CD4-positive, alpha-beta T cell treated with Interleukin-15 for 4 hours (primary cell): ENCODE data around the gene RASIP1.

ENCODE experiments used
- DNase-seq: peaks from one replicate; pipeline ENCODE4 v3.0.0-alpha.2; 2020; ENCODE audit warnings: low spot score

RASIP1 gene

DNA sequence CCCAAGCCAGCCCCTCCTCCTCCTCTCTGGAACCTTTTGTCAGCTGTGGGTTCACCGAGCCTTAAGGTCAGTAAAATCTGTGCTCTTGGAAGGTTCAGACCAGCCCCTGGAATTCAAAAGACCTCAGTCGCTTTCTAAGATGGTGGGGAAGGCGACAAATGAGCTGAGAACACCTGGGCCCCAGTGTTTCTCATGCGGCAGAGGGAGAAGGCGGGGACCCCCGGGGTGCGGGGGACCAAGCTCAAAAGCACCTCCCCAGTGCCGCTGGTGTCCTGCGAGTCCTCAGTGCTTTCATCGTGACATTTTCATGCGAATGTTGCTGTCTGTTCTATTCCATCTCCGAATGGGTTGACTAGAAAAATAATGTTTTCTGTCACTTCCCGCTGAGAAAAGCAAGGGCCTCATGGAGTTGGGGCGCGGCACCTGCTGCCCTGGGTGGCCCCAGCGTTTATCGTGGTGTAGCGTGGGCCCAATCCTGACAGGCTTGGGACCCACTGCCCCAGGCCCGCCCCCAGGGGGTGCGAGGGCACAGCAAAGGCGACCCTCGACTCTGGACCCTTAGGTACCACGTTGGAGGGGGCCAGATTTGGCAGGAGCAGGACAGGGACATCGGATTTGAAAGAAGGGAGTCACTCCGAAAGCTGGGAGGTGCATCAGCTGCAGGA is 66.8 kb downstream of the RASIP1 start:
- no peak for DNase-seq

DNA sequence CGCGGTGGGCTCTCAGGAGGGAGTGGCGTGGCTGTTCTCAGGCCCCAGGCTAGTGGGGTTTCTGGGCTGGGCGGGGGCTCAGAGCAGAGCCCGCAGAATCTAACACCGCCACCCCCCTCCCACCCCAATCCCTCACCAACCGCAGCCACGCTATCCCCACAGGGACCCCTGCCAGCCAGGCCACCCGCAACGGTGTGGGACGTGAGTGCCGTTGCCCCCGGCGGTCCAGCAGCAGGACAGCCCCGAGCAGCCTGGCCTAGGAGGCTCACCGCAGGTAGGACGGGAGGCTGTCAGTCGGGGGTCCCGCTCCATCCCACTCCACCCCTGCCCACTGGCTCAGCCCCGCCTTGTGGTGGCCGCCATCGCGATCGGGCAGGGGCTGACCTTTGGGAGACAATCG is 67.4 kb downstream of the RASIP1 start, which contains the start of gene NTN5:
NTN5 (minus strand) TSS at position 24 of the 400 bp plus-strand sequence. CDS start 2,031 bp downstream, outside the sequence.
- DNase-seq, result no peak

DNA sequence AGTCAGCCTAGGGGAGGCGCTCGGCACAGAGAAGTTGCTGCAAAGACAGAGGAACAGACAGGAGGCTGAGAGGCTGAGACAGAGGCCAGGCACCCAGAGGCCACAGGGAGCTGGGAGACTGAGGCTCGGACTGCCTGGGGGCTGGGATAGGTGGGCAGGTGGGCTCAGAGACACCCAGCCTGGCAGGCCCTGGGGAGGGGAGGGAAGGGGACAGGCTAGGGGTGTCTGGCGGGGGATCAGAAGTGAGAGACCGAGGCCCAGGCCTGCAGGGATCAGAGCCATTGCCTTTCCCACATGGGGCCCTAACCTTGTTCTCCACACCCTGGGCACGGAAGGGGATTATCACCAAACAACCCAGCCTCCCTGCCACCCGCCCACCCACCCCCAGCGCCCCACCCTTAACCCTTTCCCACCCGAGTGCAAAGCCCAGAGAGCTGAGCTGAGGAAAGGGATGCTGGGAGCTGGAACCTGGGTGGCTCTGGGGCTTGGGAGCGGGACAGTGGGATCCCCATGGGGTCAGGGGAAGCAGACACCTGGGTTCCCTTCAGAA is 68.9 kb downstream of the RASIP1 start:
- no peak for DNase-seq

DNA sequence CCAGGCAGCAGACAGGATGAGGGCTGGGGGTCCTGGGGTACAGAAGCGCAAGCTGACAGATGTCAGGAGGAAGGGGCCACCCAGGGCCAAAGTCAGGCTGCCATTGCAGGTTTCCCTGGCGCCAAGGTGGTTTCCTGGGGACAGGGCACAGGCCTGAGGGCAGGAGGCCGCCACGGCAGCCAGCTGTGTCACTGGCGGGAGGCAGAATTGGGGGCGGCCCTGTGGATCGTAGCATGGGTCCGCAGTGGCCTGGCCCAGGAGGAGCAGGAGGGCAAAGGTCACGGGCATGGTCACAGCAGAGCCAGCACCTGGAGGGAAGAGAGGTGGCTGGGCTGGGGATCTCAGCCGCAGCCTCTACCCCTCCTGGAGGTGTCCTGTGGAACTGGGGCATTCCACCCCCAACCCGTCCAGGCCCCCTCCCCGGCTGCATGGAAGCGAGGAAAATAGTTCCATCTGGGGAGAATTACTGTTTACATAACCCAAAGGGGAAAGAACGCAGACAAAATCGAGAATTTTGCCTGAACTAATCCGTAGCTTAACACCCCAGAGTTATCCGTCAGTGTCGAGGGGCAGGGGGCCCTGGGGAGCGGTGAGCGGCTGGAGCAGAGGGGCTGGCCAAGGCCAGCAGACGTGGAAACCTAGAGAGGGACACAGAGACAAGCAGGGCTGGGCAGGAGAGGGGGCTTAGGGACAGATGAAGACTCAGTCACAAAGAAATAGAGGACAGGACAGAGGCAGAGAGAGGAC is 69.5 kb downstream of the RASIP1 start:
- DNase-seq, result no peak
